Dedifferentiated amniotic fluid mesenchymal stem cell (primary cell): ENCODE results near the gene SYNE1.
A peak's percentile ranks its signal among the peaks of the same experiment; 100 is the strongest.
"Not testable (repeated sequence)": the region's sequence is repeated elsewhere in the genome, so short reads cannot be mapped to it uniquely, and the experiment has no call there.

Experiments used
- DNase-seq: peaks from one replicate; pipeline ENCODE4 v3.0.0-alpha.2; 2016; ENCODE audit errors: extremely low spot score

SYNE1 gene

GRCh38 chr6:152571089-152571488 is 66.1 kb downstream of the SYNE1 start:
- DNase-seq: no peak

- no peak for DNase-seq
Observed at GRCh38 chr6:152566103-152566875, 70.9 kb downstream of the SYNE1 start.

- DNase-seq: no peak
Observed at GRCh38 chr6:152563177-152563576, 74.0 kb downstream of the SYNE1 start.

- not testable (repeated sequence) for DNase-seq
Observed at GRCh38 chr6:152558798-152559197, 78.4 kb downstream of the SYNE1 start.

- DNase-seq: no peak
Observed at GRCh38 chr6:152557502-152557901, 79.7 kb downstream of the SYNE1 start.

GRCh38 chr6:152554851-152555250 is 82.3 kb downstream of the SYNE1 start:
- DNase-seq: no peak

- peak; percentile 59 for DNase-seq
Observed at GRCh38 chr6:152552616-152553209, 84.4 kb downstream of the SYNE1 start.

- DNase-seq: no peak
Observed at GRCh38 chr6:152543519-152543918, 93.6 kb downstream of the SYNE1 start.

GRCh38 chr6:152540381-152540780 is 96.8 kb downstream of the SYNE1 start:
- no peak for DNase-seq

GRCh38 chr6:152534541-152534940 is 102.6 kb downstream of the SYNE1 start:
- DNase-seq: no peak

- no peak for DNase-seq
Observed at GRCh38 chr6:152532556-152533422, 104.4 kb downstream of the SYNE1 start.

GRCh38 chr6:152531659-152532058 is 105.5 kb downstream of the SYNE1 start:
- no peak for DNase-seq

- DNase-seq: no peak
Observed at GRCh38 chr6:152529369-152529768, 107.8 kb downstream of the SYNE1 start.

- DNase-seq: not testable (repeated sequence)
Observed at GRCh38 chr6:152514120-152514519, 123.0 kb downstream of the SYNE1 start.

- DNase-seq: no peak
Observed at GRCh38 chr6:152509916-152510315, 127.2 kb downstream of the SYNE1 start.

- DNase-seq: no peak
Observed at GRCh38 chr6:152508477-152508876, 128.7 kb downstream of the SYNE1 start.

- DNase-seq: no peak
Observed at GRCh38 chr6:152503546-152503945, 133.6 kb downstream of the SYNE1 start.

GRCh38 chr6:152502421-152503188 is 134.6 kb downstream of the SYNE1 start:
- no peak for DNase-seq

GRCh38 chr6:152499931-152500330 is 137.2 kb downstream of the SYNE1 start:
- no peak for DNase-seq

GRCh38 chr6:152496731-152497130 is 140.4 kb downstream of the SYNE1 start:
- no peak for DNase-seq

GRCh38 chr6:152495456-152495855 is 141.7 kb downstream of the SYNE1 start:
- not testable (repeated sequence) for DNase-seq

- DNase-seq: not testable (repeated sequence)
Observed at GRCh38 chr6:152492281-152492680, 144.9 kb downstream of the SYNE1 start.
